GM12878 (cell line): ENCODE measurements around the gene DUSP15. TPM values are rescaled to one million over a fixed set of nuclear protein-coding genes. Genes with fewer than 3 reads are reported as not detected.
"Not testable (repeated sequence)": the region's sequence is repeated elsewhere in the genome, so short reads cannot be mapped to it uniquely, and the experiment has no call there.

Experiments used
- ATAC-seq: fragments of 200-7000 bp; cut with Tn5 transposase; 3 replicates; pipeline ENCODE4 v1.9.1; 2020; ENCODE audit warnings: mild to moderate bottlenecking, moderate library complexity
- BruUV-seq: library from RNA; stranded (reverse); fragments of 400-500 nt; replicated peaks from 2 replicates; lab custom pipeline; 2021; lab: Mats Ljungman, UMichigan
- CTCF ChIA-PET: fragments of 300-600 bp; sonication (Branson Sonifier 250); formaldehyde crosslinking; extraction: SDS; loops from one replicate; lab custom pipeline; 2021; ENCODE audit warnings: inconsistent platforms; lab: Yijun Ruan, JAX
- POLR2A ChIA-PET: fragments of 350-600 bp; formaldehyde crosslinking; extraction: SDS; loops from one replicate; lab custom pipeline; 2021; ENCODE audit warnings: inconsistent platforms; lab: Charles Lee
- RAD21 ChIA-PET: fragments of 300-600 bp; sonication (Branson Sonifier 250); formaldehyde crosslinking; loops from one replicate; lab custom pipeline; 2023; ENCODE audit warnings: antibody characterized with exemption; ENCODE audit not compliant: unreplicated experiment; lab: Charles Lee
- SMC1A ChIA-PET: fragments of 300-600 bp; sonication (Branson Sonifier 250); formaldehyde crosslinking; loops from one replicate; lab custom pipeline; 2023; ENCODE audit not compliant: unreplicated experiment, uncharacterized antibody; lab: Charles Lee
- DNase-seq: peaks from one replicate; pipeline ENCODE4 v3.0.0-alpha.2; 2011; ENCODE audit warnings: low read depth, low spot score
- FAIRE-seq: peaks from 3 replicates; lab custom pipeline; 2011; peaks lifted over from hg19 to GRCh38; lab: Jason Lieb, UNC
- H2AFZ ChIP-seq: 2 replicates; pipeline ENCODE4 v1.6.0; 2011; ENCODE audit warnings: low read depth, low read length, control low read depth; ENCODE audit not compliant: control insufficient read depth
- H3K27ac ChIP-seq: 2 replicates; pipeline ENCODE4 v1.5.1; 2011; ENCODE audit warnings: control low read depth; ENCODE audit not compliant: control insufficient read depth, insufficient read depth
- H3K27me3 ChIP-seq, 2 experiments: replicated peaks in 1 of 2; 2 replicates each; pipeline versions ENCODE4 v1.6.0 to v1.6.1; 2011; ENCODE audit warnings: low read length in 1 of 2; ENCODE audit not compliant: control insufficient read depth in 2 of 2, insufficient read depth in 2 of 2
- H3K36me3 ChIP-seq, 2 experiments: 2 replicates each; pipeline ENCODE4 v1.5.1; 2011; ENCODE audit warnings: low read length in 1 of 2; ENCODE audit not compliant: control insufficient read depth in 2 of 2, insufficient read depth in 2 of 2
- H3K4me1 ChIP-seq: 2 replicates; pipeline ENCODE4 v1.6.1; 2011; ENCODE audit warnings: mild to moderate bottlenecking, low read length, moderate library complexity, mixed read lengths; ENCODE audit not compliant: control insufficient read depth, insufficient read depth
- H3K4me2 ChIP-seq: 2 replicates; pipeline ENCODE4 v1.6.0; 2011; ENCODE audit warnings: control low read depth; ENCODE audit not compliant: control insufficient read depth, insufficient read depth
- H3K4me3 ChIP-seq: fragments of 200-600 bp; sonication (generic); 2 replicates; pipeline ENCODE4 v1.5.1; 2016
- H3K79me2 ChIP-seq: 2 replicates; pipeline ENCODE4 v1.6.0; 2011; ENCODE audit warnings: low read length; ENCODE audit not compliant: control insufficient read depth, insufficient read depth
- H3K9ac ChIP-seq: 2 replicates; pipeline ENCODE4 v1.8.0; 2011; ENCODE audit warnings: low read length, control low read depth, mixed read lengths; ENCODE audit not compliant: control insufficient read depth, insufficient read depth
- H3K9me3 ChIP-seq: replicated peaks from 3 replicates; pipeline ENCODE4 v1.5.1; 2011; ENCODE audit warnings: mild to moderate bottlenecking, low read length; ENCODE audit not compliant: control insufficient read depth, insufficient read depth
- H4K20me1 ChIP-seq: 2 replicates; pipeline ENCODE4 v1.6.0; 2011; ENCODE audit not compliant: control insufficient read depth, insufficient read depth
- NFYB ChIP-seq: IDR thresholded peaks from 2 replicates; pipeline ENCODE4 v1.6.1; 2011; ENCODE audit warnings: low read depth, mild to moderate bottlenecking, low read length, improper control_type of control experiment, moderate library complexity; ENCODE audit not compliant: insufficient read depth
- WGBS: methylation state at CpG from one replicate; pipeline ENCODE4 v1.1.6; 2016; ENCODE audit warnings: low lambda C conversion rate; ENCODE audit not compliant: insufficient replicate concordance, insufficient coverage; ENCODE audit errors: missing lambda C conversion rate; 5-methylcytosine and 5-hydroxymethylcytosine counted together
- in situ Hi-C: fragments of 300-500 bp; cut with MboI; formaldehyde crosslinking; loops from 9 replicates; pipeline ENCODE4 v1.14.3; 2018; ENCODE audit warnings: mixed read lengths
- intact Hi-C: fragments of 100-400 bp; cut with micrococcal nuclease; formaldehyde crosslinking; loops from one replicate; pipeline ENCODE4 v1.14.2; 2022; ENCODE audit not compliant: unreplicated experiment
- polyA plus RNA-seq, 11 experiments: library from polyadenylated mRNA; depleted of rRNA in 4 of 11; unstranded in 6 of 11; stranded (reverse) in 5 of 11; fragments of >200 nt; fragmentation: Nextera tagmentation in 4 of 11; fragmentation: Illumina TruSeq in 1 of 11; extraction: Ambion mirVana in 4 of 11; extraction: Trizol in 1 of 11; gene quantifications; 1 replicate in 1 of 11; 2 replicates in 10 of 11; pipeline versions ENCODE4 v1.2.1 to v1.2.3, GENCODE V29; 2011 to 2016; ENCODE audit warnings: inconsistent platforms in 2 of 11, missing spikeins in 2 of 11, low read depth in 1 of 11
- total RNA-seq, 4 experiments: library from RNA; depleted of rRNA in 3 of 4; stranded (reverse); fragments of >200 nt in 3 of 4; fragmentation: Illumina TruSeq in 1 of 4; extraction: Trizol in 1 of 4; gene quantifications; 2 replicates each; pipeline versions ENCODE4 v1.2.1 to v1.2.3, GENCODE V29; 2013 to 2021

Gene DUSP15
- total and polyA plus RNA-seq, 10 of the 15 experiments (the other 5 are each of a cell fraction or from before 2014, with no cell fraction given) = 0.06 to 2.5 (median 0.67) TPM; not detected in 1

DNA sequence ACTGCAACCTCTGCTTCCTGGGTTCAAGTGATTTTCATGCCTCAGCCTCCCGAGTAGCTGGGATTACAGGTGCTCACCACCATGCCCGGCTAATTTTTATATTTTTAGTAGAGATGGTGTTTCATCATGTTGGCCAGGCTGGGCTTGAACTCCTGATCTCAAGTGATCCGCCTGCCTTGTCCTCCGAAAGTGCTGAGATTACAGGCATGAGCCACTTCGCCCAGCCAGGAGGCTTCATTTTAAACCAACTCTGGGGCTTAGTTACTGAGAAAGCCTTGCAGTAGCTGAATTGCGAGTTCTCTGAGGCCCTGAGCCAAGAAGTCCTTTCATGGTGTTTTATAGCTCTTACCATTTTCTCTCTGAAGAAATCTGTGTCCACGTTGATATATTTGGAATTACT lies 56.2 kb downstream of the DUSP15 start:
- H3K9ac ChIP-seq, H3K4me2 ChIP-seq, DNase-seq, H3K27me3 ChIP-seq, H3K9me3 ChIP-seq, ATAC-seq, BruUV-seq, H3K79me2 ChIP-seq, H4K20me1 ChIP-seq, POLR2A ChIA-PET, H2AFZ ChIP-seq, H3K27ac ChIP-seq, intact Hi-C loops, FAIRE-seq, in situ Hi-C loops, H3K36me3 ChIP-seq, H3K4me3 ChIP-seq, H3K4me1 ChIP-seq: not testable (repeated sequence)
- ChIA-PET SMC1A (interaction anchor here (1.1 kb wide), 1 partner anchor 181 kb away, joined by 3 read pairs; no protein-coding TSS in a partner anchor), RAD21 (interaction anchor here (0.7 kb wide), 1 partner anchor 9 kb away, joined by 3 read pairs; no protein-coding TSS in a partner anchor), CTCF (interaction anchor here (1.1 to 1.8 kb wide), 3 partner anchors 9 to 201 kb away, joined by 4 to 6 read pairs (median 5); no protein-coding TSS in a partner anchor)
- 76% methylated on average over 7 of the region's 7 CpGs for WGBS

- H3K79me2 ChIP-seq = no peaks in the 10 kb centered on the region
- FAIRE-seq = no peak
- BruUV-seq = no TSS peak
- no peaks in the 10 kb centered on the region for H3K9me3 ChIP-seq
- H3K27me3 ChIP-seq = no peaks in the 10 kb centered on the region
- ChIA-PET RAD21 (interaction anchor here (0.7 kb wide), 1 partner anchor 10 kb away, joined by 3 read pairs; no protein-coding TSS in a partner anchor), POLR2A (no interaction called here), CTCF (interaction anchor here (1.1 to 1.8 kb wide), 3 partner anchors 10 to 201 kb away, joined by 4 to 6 read pairs (median 5); no protein-coding TSS in a partner anchor), SMC1A (interaction anchor here (1.1 kb wide), 1 partner anchor 180 kb away, joined by 3 read pairs; no protein-coding TSS in a partner anchor)
- no peak overlapping the region for H3K9ac ChIP-seq
- no peak for DNase-seq
- no peak for TF ChIP-seq NFYB
- no peaks in the 10 kb centered on the region for H3K36me3 ChIP-seq
- no peak overlapping the region for H3K4me2 ChIP-seq
- in situ Hi-C loops = no loop called here
- H3K4me3 ChIP-seq = no peak overlapping the region
- ATAC-seq = no peak
- H3K27ac ChIP-seq = no peak overlapping the region
- H3K4me1 ChIP-seq = no peaks in the 10 kb centered on the region; the same call in 1 of the 2 replicates
- H2AFZ ChIP-seq = no peak overlapping the region
- H4K20me1 ChIP-seq = no peaks in the 10 kb centered on the region
- intact Hi-C loops = no loop called here
Observed at GRCh38 chr20:31813611-31814010, 56.7 kb downstream of the DUSP15 start.
